PFSK-1 (cell line): ENCODE results near the gene RPS4Y2.

Experiments
- POLR2AphosphoS5 ChIP-seq: IDR thresholded peaks from 2 replicates; pipeline ENCODE4 v1.6.1; 2012; ENCODE audit warnings: low read depth, mild to moderate bottlenecking, control low read depth, low read length, moderate library complexity
- REST ChIP-seq, 2 experiments: IDR thresholded peaks; 2 replicates each; pipeline versions ENCODE4 v1.6.1 to v1.8.0; 2011 to 2012; ENCODE audit warnings: low read depth in 2 of 2, low read length in 2 of 2, control low read depth in 1 of 2, inconsistent platforms in 1 of 2, mild to moderate bottlenecking in 1 of 2, moderate library complexity in 1 of 2; ENCODE audit not compliant: insufficient read depth in 1 of 2

GRCh38 chrY:20784965-20785364 is 29.1 kb downstream of the RPS4Y2 start:
- no peak for TF ChIP-seq REST (IDR thresholded peaks at IDR 0.05; ENCODE audit: insufficient read depth in 1 of 2, low read depth in 2 of 2, low read length in 2 of 2)
- TF ChIP-seq POLR2AphosphoS5 = no peak
